Measurements from ENCODE around the gene GABBR1.

The GABBR1 gene

GRCh38 chr6:29566856-29567255 lies 66.1 kb downstream of the GABBR1 start:
- Histone ChIP-seq H3K4me1 (ENCODE audit: low read length) (no peaks in the 10 kb centered on the region), H4K20me1 (ENCODE audit: insufficient read depth, low read length) (no peaks in the 10 kb centered on the region), H3K36me3 (replicated peaks; ENCODE audit: low read depth, low read length) (no peaks in the 10 kb centered on the region), H3K27ac (ENCODE audit: low read length) (no peak overlapping the region), H3K79me2 (ENCODE audit: low read length) (no peaks in the 10 kb centered on the region), H2AFZ (ENCODE audit: low read depth, low read length) (no peak overlapping the region), H3K9me3 (ENCODE audit: insufficient read depth, low read length) (no peaks in the 10 kb centered on the region), H3K4me3 (ENCODE audit: low read length) (no peak overlapping the region), H3K4me2 (ENCODE audit: low read length) (no peak overlapping the region), H3K9ac (ENCODE audit: low read length) (no peak overlapping the region), H3K27me3 (ENCODE audit: low read depth, low read length) (no peaks in the 10 kb centered on the region)
- TF ChIP-seq CTCF (IDR thresholded peaks at IDR 0.05; ENCODE audit: low read depth, low read length) = no peak

GRCh38 chr6:29564875-29565274 lies 68.1 kb downstream of the GABBR1 start:
- Histone ChIP-seq H3K9ac (ENCODE audit: low read length) (no peak overlapping the region), H3K79me2 (ENCODE audit: low read length) (no peaks in the 10 kb centered on the region), H2AFZ (ENCODE audit: low read depth, low read length) (no peak overlapping the region), H3K36me3 (replicated peaks; ENCODE audit: low read depth, low read length) (no peaks in the 10 kb centered on the region), H4K20me1 (ENCODE audit: insufficient read depth, low read length) (no peaks in the 10 kb centered on the region), H3K4me1 (ENCODE audit: low read length) (no peaks in the 10 kb centered on the region), H3K27ac (ENCODE audit: low read length) (no peak overlapping the region), H3K27me3 (ENCODE audit: low read depth, low read length) (no peaks in the 10 kb centered on the region), H3K4me3 (ENCODE audit: low read length) (no peak overlapping the region), H3K9me3 (ENCODE audit: insufficient read depth, low read length) (no peaks in the 10 kb centered on the region), H3K4me2 (ENCODE audit: low read length) (no peak overlapping the region)
- TF ChIP-seq EZH2phosphoT487 (IDR thresholded peaks at IDR 0.05; ENCODE audit: low read depth) (no peak), CTCF (IDR thresholded peaks at IDR 0.05; ENCODE audit: low read depth, low read length) (no peak)

GRCh38 chr6:29563435-29563965 lies 69.5 kb downstream of the GABBR1 start:
- TF ChIP-seq EZH2phosphoT487 (IDR thresholded peaks at IDR 0.05; ENCODE audit: low read depth) = no peak
- Histone ChIP-seq H2AFZ (ENCODE audit: low read depth, low read length) (no peak overlapping the region), H3K27me3 (ENCODE audit: low read depth, low read length) (no peaks in the 10 kb centered on the region)

GRCh38 chr6:29561606-29562181 lies 71.3 kb downstream of the GABBR1 start:
- H3K9me3 ChIP-seq (ENCODE audit: insufficient read depth, low read length) = no peaks in the 10 kb centered on the region
- no peaks in the 10 kb centered on the region for H3K4me1 ChIP-seq (ENCODE audit: low read length)
- H3K36me3 ChIP-seq (replicated peaks; ENCODE audit: low read depth, low read length) = no peaks in the 10 kb centered on the region
- H3K4me2 ChIP-seq (ENCODE audit: low read length) = no peak overlapping the region
- H3K27ac ChIP-seq (ENCODE audit: low read length) = no peak overlapping the region
- no peaks in the 10 kb centered on the region for H3K79me2 ChIP-seq (ENCODE audit: low read length)
- TF ChIP-seq CTCF (IDR thresholded peaks at IDR 0.05; ENCODE audit: low read depth, low read length) (no peak), EZH2phosphoT487 (IDR thresholded peaks at IDR 0.05; ENCODE audit: low read depth) (no peak)
- H3K9ac ChIP-seq (ENCODE audit: low read length) = no peak overlapping the region
- no peaks in the 10 kb centered on the region for H3K27me3 ChIP-seq (ENCODE audit: low read depth, low read length)
- H2AFZ ChIP-seq (ENCODE audit: low read depth, low read length) = no peak overlapping the region
- H3K4me3 ChIP-seq (ENCODE audit: low read length) = no peak overlapping the region
- no peaks in the 10 kb centered on the region for H4K20me1 ChIP-seq (ENCODE audit: insufficient read depth, low read length)

More at GRCh38 chr6:29563435-29563965, 69.5 kb downstream of the GABBR1 start:
- Histone ChIP-seq H3K4me3 (ENCODE audit: low read length) (no peak overlapping the region), H3K27ac (ENCODE audit: low read length) (no peak overlapping the region), H3K4me1 (ENCODE audit: low read length) (no peaks in the 10 kb centered on the region), H3K4me2 (ENCODE audit: low read length) (no peak overlapping the region), H3K79me2 (ENCODE audit: low read length) (no peaks in the 10 kb centered on the region), H3K36me3 (replicated peaks; ENCODE audit: low read depth, low read length) (no peaks in the 10 kb centered on the region), H3K9me3 (ENCODE audit: insufficient read depth, low read length) (no peaks in the 10 kb centered on the region), H4K20me1 (ENCODE audit: insufficient read depth, low read length) (no peaks in the 10 kb centered on the region), H3K9ac (ENCODE audit: low read length) (no peak overlapping the region)
